B cell (primary cell): ENCODE measurements around the gene NCLN. TPM values are rescaled to one million over a fixed set of nuclear protein-coding genes. Genes with fewer than 3 reads are reported as not detected.

Experiments
- ATAC-seq: fragments of 200-7000 bp; cut with Tn5 transposase; one replicate; pipeline ENCODE4 v1.10.0; 2021; ENCODE audit warnings: low read depth, mild to moderate bottlenecking, moderate number of reproducible peaks, moderate library complexity
- CTCF ChIA-PET: fragments of 350-600 bp; sonication (Branson Sonifier 250); formaldehyde crosslinking; loops from one replicate; lab custom pipeline; 2021; ENCODE audit warnings: antibody characterized with exemption, inconsistent platforms; lab: Charles Lee
- POLR2A ChIA-PET: fragments of 350-600 bp; sonication (Branson Sonifier 250); formaldehyde crosslinking; loops from one replicate; lab custom pipeline; 2021; ENCODE audit warnings: antibody characterized with exemption; lab: Charles Lee
- DNase-seq: peaks from one replicate; pipeline ENCODE4 v3.0.0; 2013
- H2AFZ ChIP-seq: 2 replicates; pipeline ENCODE4 v1.6.1; 2012; ENCODE audit warnings: mild to moderate bottlenecking, low read depth, low read length; ENCODE audit not compliant: insufficient read depth, poor library complexity, severe bottlenecking
- H3K27ac ChIP-seq, 2 donors: 1 replicate in 1 of 2; 2 replicates in 1 of 2; pipeline ENCODE4 v1.5.1; 2012 to 2013; ENCODE audit warnings: low read length in 2 of 2, mild to moderate bottlenecking in 2 of 2, moderate library complexity in 1 of 2
- H3K27me3 ChIP-seq, 4 experiments: fragments of 200-600 bp in 1 of 4; sonication (generic) in 1 of 4; replicated peaks in 1 of 4; 1 replicate in 2 of 4; 2 replicates in 2 of 4; pipeline versions ENCODE4 v1.6.1 to v1.7.0; 2013 to 2016; ENCODE audit warnings: low read length in 3 of 4, mild to moderate bottlenecking in 2 of 4, mixed read lengths in 1 of 4, moderate library complexity in 1 of 4; ENCODE audit not compliant: insufficient read depth in 4 of 4, control insufficient read depth in 3 of 4; ENCODE audit errors: control extremely low read depth in 1 of 4
- H3K36me3 ChIP-seq, 2 experiments: replicated peaks in 1 of 2; 1 replicate in 1 of 2; 2 replicates in 1 of 2; pipeline versions ENCODE4 v1.6.1 to v1.7.1; 2013; ENCODE audit warnings: low read length in 1 of 2; ENCODE audit not compliant: insufficient read depth in 2 of 2, control insufficient read depth in 1 of 2; ENCODE audit errors: control extremely low read depth in 1 of 2, extremely low read depth in 1 of 2
- H3K4me1 ChIP-seq, 2 donors: fragments of 200-600 bp in 1 of 2; sonication (generic) in 1 of 2; 1 replicate in 1 of 2; 2 replicates in 1 of 2; pipeline versions ENCODE4 v1.5.1 to v1.6.1; 2013 to 2017; ENCODE audit warnings: low read length in 2 of 2; ENCODE audit not compliant: control insufficient read depth in 2 of 2, insufficient read depth in 2 of 2
- H3K4me2 ChIP-seq: replicated peaks from 2 replicates; pipeline ENCODE3; 2012; ENCODE audit warnings: mild to moderate bottlenecking, low read depth, low read length; ENCODE audit not compliant: poor library complexity, severe bottlenecking
- H3K4me3 ChIP-seq, 5 experiments: fragments of 200-600 bp in 1 of 5; sonication (generic) in 1 of 5; 1 replicate in 3 of 5; 2 replicates in 2 of 5; pipeline versions ENCODE4 v1.5.1 to v1.7.0; 2011 to 2016; ENCODE audit warnings: low read length in 4 of 5, mild to moderate bottlenecking in 4 of 5, low read depth in 2 of 5, control low read depth in 1 of 5, moderate library complexity in 1 of 5; ENCODE audit not compliant: insufficient read depth in 1 of 5; ENCODE audit errors: control extremely low read depth in 1 of 5, extremely low read depth in 1 of 5
- H3K79me2 ChIP-seq: fragments of 200-600 bp; sonication (generic); one replicate; pipeline ENCODE4 v1.6.0; 2016; ENCODE audit warnings: low read length; ENCODE audit not compliant: control insufficient read depth, insufficient read depth
- H3K9ac ChIP-seq: fragments of 200-600 bp; sonication (generic); 2 replicates; pipeline ENCODE4 v1.6.1; 2017; ENCODE audit warnings: mild to moderate bottlenecking, low read length, moderate library complexity
- H3K9me3 ChIP-seq, 3 donors: one replicate each; pipeline versions ENCODE4 v1.6.1 to v1.7.1; 2013; ENCODE audit warnings: low read length in 2 of 3; ENCODE audit not compliant: control insufficient read depth in 2 of 3, insufficient read depth in 1 of 3; ENCODE audit errors: control extremely low read depth in 1 of 3
- H4K20me1 ChIP-seq: 2 replicates; pipeline ENCODE4 v1.6.0; 2012; ENCODE audit warnings: mild to moderate bottlenecking, low read length; ENCODE audit not compliant: insufficient read depth, control insufficient read depth, poor library complexity, severe bottlenecking
- H3K27ac Mint-ChIP-seq: one replicate; pipeline ENCODE4 v1.8.0; 2021; ENCODE audit warnings: mixed read lengths
- H3K27me3 Mint-ChIP-seq: one replicate; pipeline ENCODE4 v1.8.0; 2021; ENCODE audit warnings: mixed read lengths
- H3K4me1 Mint-ChIP-seq: one replicate; pipeline ENCODE4 v1.8.0; 2021; ENCODE audit warnings: mixed read lengths
- H3K4me3 Mint-ChIP-seq: one replicate; pipeline ENCODE4 v1.8.0; 2021; ENCODE audit warnings: mixed read lengths
- H3K9me3 Mint-ChIP-seq: one replicate; pipeline ENCODE4 v1.8.0; 2022; ENCODE audit warnings: mixed read lengths; ENCODE audit not compliant: insufficient read depth
- CTCF ChIP-seq: fragments of 200-600 bp; IDR thresholded peaks from one replicate; pipeline ENCODE4 v1.8.0; 2022; ENCODE audit warnings: antibody characterized with exemption, mild to moderate bottlenecking
- EZH2 ChIP-seq: IDR thresholded peaks from 2 replicates; pipeline ENCODE4 v1.6.1; 2012; ENCODE audit warnings: borderline replicate concordance, low read depth, mild to moderate bottlenecking, moderate library complexity, low read length; ENCODE audit not compliant: insufficient read depth, poor library complexity, severe bottlenecking
- WGBS: methylation state at CpG from one replicate; pipeline ENCODE4 v1.1.5; 2013; ENCODE audit warnings: missing lambda C conversion rate; ENCODE audit not compliant: insufficient coverage; 5-methylcytosine and 5-hydroxymethylcytosine counted together
- intact Hi-C: fragments of 100-400 bp; cut with micrococcal nuclease; formaldehyde crosslinking; loops from one replicate; pipeline ENCODE4 v1.10.0; 2022
- polyA plus RNA-seq: library from polyadenylated mRNA; depleted of rRNA; stranded (reverse); fragments of >200 nt; gene quantifications from 2 replicates; pipeline ENCODE4 v1.2.3, GENCODE V29; 2012
- total RNA-seq, 2 donors: library from RNA; stranded (reverse); fragments of 120-200 nt in 1 of 2; gene quantifications; 1 replicate in 1 of 2; 2 replicates in 1 of 2; pipeline versions ENCODE4 v1.2.3 to v1.2.4, GENCODE V29; 2013 to 2022

The NCLN gene
- total and polyA plus RNA-seq, 2 donors (not counting 1 experiment from before 2014, with no cell fraction given), result 55.0 to 82.0 TPM

DNA sequence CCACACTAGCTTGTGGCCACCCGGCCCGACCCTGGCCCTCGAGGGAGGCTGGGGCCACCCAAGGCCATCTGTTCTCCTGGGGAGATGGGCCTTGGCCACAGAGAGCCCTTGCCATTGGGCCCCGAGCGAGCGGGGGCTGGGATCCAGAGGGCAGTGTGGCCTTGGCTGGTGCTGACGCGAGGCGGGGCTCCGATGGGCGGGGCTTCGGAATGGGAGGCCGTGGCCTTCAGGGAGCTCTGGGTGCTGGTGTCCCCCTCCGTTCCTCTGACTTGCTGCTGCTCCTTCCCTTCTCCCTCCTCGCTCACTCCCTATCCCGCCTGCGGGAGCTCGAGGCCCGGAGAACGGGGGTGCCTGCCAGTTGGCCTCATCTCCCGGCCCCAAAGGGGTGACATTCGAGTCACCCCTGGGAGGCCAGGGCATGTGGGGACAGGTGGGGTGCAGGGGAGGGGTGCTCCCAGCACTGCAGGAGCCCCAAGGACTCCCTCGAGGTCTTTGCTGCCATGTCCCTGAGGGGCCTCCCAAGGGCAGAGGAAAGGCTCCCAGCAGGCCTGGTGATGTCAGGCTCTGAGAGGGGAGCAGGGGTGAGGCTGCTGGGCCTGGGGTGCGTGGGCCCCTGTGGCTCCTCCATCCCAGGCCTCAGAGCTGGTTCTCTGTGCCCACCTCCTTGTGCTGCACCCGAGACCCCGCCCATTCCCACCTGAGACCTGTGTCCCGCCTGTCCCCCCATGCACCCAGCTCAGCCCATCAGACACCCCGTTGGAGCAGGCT lies 4.2 kb downstream of the NCLN start:
- H3K4me3 Mint-ChIP-seq, result no peak overlapping the region
- Histone ChIP-seq H3K4me2 (no peak overlapping the region), H3K4me3 (no peak overlapping the region), H3K27me3 (no peaks in the 10 kb centered on the region), H3K4me1 (peaks cover 24 to 47% of the 10 kb centered on the region in 2 donors), H3K27ac (no peak overlapping the region), H3K36me3 (peaks cover 0 to 16% of the 10 kb centered on the region in 2 experiments), H3K9ac (no peak overlapping the region), H4K20me1 (peaks cover 88% of the 10 kb centered on the region), H3K79me2 (peaks cover 82% of the 10 kb centered on the region), H3K9me3 (peaks cover 0 to 10% (median 0%) of the 10 kb centered on the region in 3 donors), H2AFZ (no peak overlapping the region)
- no peak for ATAC-seq
- H3K4me1 Mint-ChIP-seq, result peaks cover 44% of the 10 kb centered on the region
- no peak for TF ChIP-seq EZH2
- TF ChIP-seq CTCF, result no peak
- POLR2A ChIA-PET, result interaction anchor here (0.5 kb wide), 1 partner anchor 314 kb away, joined by 4 read pairs; no protein-coding TSS in a partner anchor
- no peaks in the 10 kb centered on the region for H3K9me3 Mint-ChIP-seq
- H3K27ac Mint-ChIP-seq, result no peak overlapping the region
- CTCF ChIA-PET, result no interaction called here
- no peaks in the 10 kb centered on the region for H3K27me3 Mint-ChIP-seq
- DNase-seq, result no peak
- intact Hi-C loops, result loop anchor here (10.0 kb wide), 3 partner anchors 125 to 1945 kb away; partner anchors contain the start of genes ATP5F1D, FEM1A, MIDN and TLE5
- WGBS, result 95% methylated on average over 20 of the region's 28 CpGs

GRCh38 chr19:3190470-3190770 lies 4.7 kb downstream of the NCLN start:
- H3K79me2 ChIP-seq, result peaks cover 77% of the 10 kb centered on the region
- intact Hi-C loops, result no loop called here

More at GRCh38 chr19:3190470-3190770, 4.7 kb downstream of the NCLN start:
- 95% methylated on average over 16 of the region's 18 CpGs for WGBS
- no peak overlapping the region for H3K4me2 ChIP-seq
- Mint-ChIP-seq H3K27ac (no peak overlapping the region), H3K27me3 (no peaks in the 10 kb centered on the region), H3K4me1 (peaks cover 39% of the 10 kb centered on the region), H3K4me3 (no peak overlapping the region), H3K9me3 (no peaks in the 10 kb centered on the region)
- H3K36me3 ChIP-seq, result peaks cover 0 to 16% of the 10 kb centered on the region in 2 experiments
- no peak overlapping the region for H3K9ac ChIP-seq
- POLR2A ChIA-PET, result interaction anchor here (0.7 kb wide), 1 partner anchor 13 kb away, joined by 3 read pairs; no protein-coding TSS in a partner anchor
- H3K27me3 ChIP-seq, result no peaks in the 10 kb centered on the region
- H3K9me3 ChIP-seq, result peaks cover 0 to 11% (median 0%) of the 10 kb centered on the region in 3 donors
- peaks cover 19 to 42% of the 10 kb centered on the region in 2 donors for H3K4me1 ChIP-seq
- H4K20me1 ChIP-seq, result peaks cover 83% of the 10 kb centered on the region
- H2AFZ ChIP-seq, result no peak overlapping the region
- no peak for DNase-seq
- no peak for ATAC-seq
- no peak overlapping the region for H3K27ac ChIP-seq
- H3K4me3 ChIP-seq, result no peak overlapping the region
- TF ChIP-seq EZH2 (no peak), CTCF (no peak)
- CTCF ChIA-PET, result no interaction called here
